LNCaP clone FGC (cell line): ENCODE results near the gene FBN1.
A peak's percentile ranks its signal among the peaks of the same experiment; 100 is the strongest.

ENCODE experiments used
- DNase-seq: peaks from one replicate; pipeline ENCODE4 v3.0.0-alpha.2; 2011; ENCODE audit warnings: low read depth
- H3K4me3 ChIP-seq: 2 replicates; pipeline ENCODE4 v1.5.1; 2011; ENCODE audit warnings: mild to moderate bottlenecking, low read depth, low read length, control low read depth
- TF ChIP-seq, protein P1 (sequence below): IDR thresholded peaks from 2 replicates; pipeline ENCODE4 v1.5.1; 2012; ENCODE audit warnings: mild to moderate bottlenecking; ENCODE audit not compliant: control insufficient read depth, insufficient read depth; ENCODE audit errors: extremely low read depth

Gene FBN1

DNA sequence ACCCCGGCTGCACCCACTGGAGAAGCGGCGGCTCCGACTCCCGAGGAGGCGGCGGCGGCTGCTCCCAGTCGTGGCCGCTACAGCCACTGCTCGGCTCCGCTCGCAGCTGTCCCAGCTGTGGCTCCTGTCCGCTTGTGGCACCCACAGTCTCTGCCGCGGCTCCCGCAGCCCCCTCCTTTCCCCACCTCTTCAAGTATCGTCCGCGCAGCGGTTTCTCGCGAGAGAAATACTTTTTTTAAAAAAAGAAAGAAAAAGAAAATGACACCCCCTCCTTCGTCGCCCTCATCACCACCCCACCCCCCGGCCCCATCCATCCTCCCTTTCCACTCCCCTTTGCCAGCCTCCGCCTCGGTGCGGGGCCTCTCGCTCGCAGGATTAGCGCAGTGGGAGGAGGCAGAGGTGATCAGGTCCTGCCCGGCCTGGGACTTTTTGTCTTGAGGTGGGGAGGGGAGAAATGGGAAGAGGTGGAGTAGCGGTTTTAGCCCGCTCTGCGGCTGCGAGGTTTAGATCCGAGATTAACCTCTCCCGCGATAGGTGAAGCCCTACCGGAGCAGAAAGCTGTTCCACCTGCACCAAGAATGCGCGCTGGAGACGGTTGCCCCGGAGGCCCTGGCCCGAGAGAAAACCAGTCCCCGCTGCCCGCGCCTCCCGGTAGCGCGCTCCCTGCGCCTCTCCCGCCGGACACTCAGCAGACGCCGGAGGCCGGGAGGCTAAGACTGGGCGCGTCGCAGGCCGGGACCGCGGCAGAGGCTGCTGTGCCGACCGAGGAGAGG, at the start of gene FBN1:
TSS of gene FBN1 (minus strand) at position 152 of the 773 bp plus-strand sequence. CDS start 940 bp downstream, outside the sequence.
- H3K4me3 ChIP-seq = peak within 1 kb of the TSS; percentile 45
- TF ChIP-seq, protein P1, sequence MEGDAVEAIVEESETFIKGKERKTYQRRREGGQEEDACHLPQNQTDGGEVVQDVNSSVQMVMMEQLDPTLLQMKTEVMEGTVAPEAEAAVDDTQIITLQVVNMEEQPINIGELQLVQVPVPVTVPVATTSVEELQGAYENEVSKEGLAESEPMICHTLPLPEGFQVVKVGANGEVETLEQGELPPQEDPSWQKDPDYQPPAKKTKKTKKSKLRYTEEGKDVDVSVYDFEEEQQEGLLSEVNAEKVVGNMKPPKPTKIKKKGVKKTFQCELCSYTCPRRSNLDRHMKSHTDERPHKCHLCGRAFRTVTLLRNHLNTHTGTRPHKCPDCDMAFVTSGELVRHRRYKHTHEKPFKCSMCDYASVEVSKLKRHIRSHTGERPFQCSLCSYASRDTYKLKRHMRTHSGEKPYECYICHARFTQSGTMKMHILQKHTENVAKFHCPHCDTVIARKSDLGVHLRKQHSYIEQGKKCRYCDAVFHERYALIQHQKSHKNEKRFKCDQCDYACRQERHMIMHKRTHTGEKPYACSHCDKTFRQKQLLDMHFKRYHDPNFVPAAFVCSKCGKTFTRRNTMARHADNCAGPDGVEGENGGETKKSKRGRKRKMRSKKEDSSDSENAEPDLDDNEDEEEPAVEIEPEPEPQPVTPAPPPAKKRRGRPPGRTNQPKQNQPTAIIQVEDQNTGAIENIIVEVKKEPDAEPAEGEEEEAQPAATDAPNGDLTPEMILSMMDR = no peak

DNA sequence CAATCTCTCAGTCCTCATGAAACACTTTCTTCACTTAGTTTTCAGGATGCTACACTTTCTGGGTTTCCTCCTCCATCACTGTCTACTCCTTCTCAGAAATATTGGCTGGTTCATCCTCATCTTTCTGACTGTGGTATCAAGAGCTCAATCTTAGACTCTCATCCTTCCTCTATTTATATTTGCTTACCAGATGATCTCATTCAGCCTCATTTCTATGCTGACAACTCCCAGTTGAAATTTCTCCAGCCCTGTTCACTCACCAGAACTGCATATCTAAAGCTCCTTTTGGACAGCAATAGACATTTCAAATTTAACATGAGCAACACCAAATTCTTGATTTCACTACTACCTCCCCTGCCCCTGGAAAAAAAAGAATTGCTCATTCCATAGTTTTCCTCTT, 48.0 kb upstream of the FBN1 start:
- no peak overlapping the region for H3K4me3 ChIP-seq
- TF ChIP-seq, protein P1 = no peak
- no peak for DNase-seq

More for the DNA sequence above, at the start of gene FBN1:
- DNase-seq = no peak

DNA sequence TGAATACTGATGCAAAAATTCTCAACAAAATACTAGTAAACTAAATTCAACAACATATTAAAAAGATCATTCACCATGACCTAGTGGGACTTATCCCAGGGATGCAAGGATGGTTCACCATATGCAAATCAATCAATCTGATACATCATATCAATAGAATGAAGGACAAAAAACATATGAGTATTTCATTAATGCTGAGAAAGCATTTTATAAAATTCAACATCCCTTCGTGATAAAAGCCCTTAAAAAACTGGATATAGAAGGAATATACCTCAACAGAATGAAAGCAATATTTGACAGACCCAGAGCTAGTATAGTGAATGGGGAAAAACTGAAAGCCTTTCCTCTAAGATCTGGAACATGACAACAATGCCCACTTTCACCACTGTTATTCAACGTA, 43.0 kb upstream of the FBN1 start:
- DNase-seq = no peak
- no peak overlapping the region for H3K4me3 ChIP-seq
- TF ChIP-seq, protein P1 = no peak

DNA sequence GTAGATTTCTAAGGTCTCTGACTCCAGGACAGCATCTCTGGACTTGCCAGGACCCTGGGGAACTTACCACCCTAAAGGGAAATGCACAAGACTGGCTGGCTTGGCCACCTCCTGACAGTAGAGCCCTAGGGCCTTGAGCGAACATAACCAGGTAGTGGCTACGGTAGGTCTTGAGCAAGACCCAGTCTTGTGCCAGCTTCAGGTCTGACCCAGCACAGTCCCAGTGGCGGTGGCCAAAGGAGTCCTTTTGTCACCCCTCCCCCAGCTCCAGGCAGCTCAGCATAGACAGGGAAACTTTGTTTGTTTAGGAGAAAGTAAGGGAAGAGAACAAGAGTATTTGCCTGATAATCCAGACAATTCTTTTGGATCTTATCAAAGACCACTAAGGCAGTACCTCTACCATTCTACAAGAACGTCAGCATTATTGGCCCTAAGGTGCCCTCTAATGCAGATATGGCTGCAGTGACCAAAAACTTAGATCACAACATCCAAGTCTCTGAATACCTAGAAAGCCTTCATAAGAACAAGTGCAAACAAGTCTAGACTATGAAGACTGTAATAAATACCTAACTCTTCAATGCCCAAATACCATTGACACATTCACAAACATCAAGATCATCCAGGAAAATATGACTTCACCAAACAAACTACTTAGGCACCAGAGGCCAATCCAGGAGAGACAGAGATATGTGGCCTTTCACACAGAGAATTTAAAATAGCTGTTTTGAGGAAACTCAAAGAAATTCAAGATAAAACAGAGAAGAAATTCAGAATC, 38.7 kb upstream of the FBN1 start:
- peak; percentile 45 for DNase-seq
- TF ChIP-seq, protein P1 = no peak

DNA sequence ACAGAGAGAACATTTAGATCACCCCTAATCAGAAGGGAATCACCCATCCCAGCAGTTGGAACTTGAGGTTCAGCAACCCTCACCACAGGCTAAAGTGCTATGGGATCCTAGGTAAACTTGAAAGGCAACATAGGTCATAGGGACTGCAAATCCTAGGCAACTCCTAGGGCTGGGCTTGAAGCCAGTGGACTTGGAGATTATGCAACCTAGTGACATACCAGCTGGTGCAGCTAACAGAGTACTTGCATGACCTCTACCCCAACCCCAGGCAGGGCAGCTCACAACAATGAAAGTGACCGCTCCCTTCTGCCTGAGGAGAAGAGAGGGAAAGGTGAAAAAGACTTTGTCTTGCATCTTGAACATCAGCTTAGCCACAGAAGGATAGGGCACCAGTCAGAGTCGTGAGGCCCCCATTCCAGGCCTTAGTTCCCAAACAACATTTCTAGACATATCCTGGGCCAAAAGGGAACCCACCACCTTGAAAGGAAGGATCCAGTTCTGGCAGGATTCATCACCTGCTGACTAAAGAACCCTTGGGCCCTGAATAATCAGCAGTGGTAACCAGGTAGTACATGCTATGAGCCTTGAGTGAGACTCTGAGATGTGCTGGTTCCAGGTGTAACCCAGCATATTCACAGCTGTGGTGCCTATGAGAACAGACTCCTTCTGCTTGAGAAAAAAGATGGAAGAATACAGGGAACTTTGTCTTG, 37.6 kb upstream of the FBN1 start:
- peak; percentile 86 for DNase-seq

More for the DNA sequence above, 38.7 kb upstream of the FBN1 start:
- H3K4me3 ChIP-seq = no peak overlapping the region

DNA sequence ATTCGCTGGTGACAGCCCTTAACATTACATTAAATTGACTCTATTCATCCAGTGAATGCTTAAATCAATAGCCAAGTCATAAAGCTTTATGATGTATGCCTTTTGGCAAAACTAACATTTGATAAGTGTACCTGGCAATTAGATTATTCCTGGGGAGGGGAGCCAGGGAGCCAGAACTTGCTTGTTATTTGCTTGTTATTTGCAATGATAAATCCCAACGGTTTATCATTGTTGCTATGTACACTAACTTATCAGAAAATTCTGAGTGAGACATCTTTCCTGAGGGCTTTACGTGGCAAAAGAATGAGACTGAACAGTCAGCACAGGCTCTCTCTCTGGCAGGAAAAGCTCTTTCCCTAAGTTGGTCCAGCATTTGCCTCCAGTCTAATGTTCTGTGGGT, 35.8 kb upstream of the FBN1 start:
- no peak overlapping the region for H3K4me3 ChIP-seq
- DNase-seq = peak; percentile 90
- TF ChIP-seq, protein P1 = no peak

More for the DNA sequence above, 37.6 kb upstream of the FBN1 start:
- no peak overlapping the region for H3K4me3 ChIP-seq
- TF ChIP-seq, protein P1 = 0 out of 2 replicates have a peak, but pooled peaks have one; percentile 0
